Lower leg skin (tissue), 4 donors: ENCODE measurements around the gene CCL24. TPM values are rescaled to one million over a fixed set of nuclear protein-coding genes. Genes with fewer than 3 reads are reported as not detected.

Experiments used
- DNase-seq, 2 donors: peaks; one replicate each; pipeline ENCODE4 v3.0.0-alpha.2; 2019; ENCODE audit warnings: low spot score in 2 of 2
- H3K4me3 ChIP-seq: fragments of 200-600 bp; sonication (generic); 2 replicates; pipeline ENCODE4 v1.5.1; 2017; ENCODE audit warnings: mild to moderate bottlenecking, low read depth; ENCODE audit not compliant: poor library complexity, severe bottlenecking
- POLR2A ChIP-seq, 2 donors: fragments of 450-650 bp; IDR thresholded peaks; one replicate each; pipeline ENCODE4 v1.6.1; 2016 to 2017; ENCODE audit warnings: antibody characterized with exemption in 2 of 2, mild to moderate bottlenecking in 1 of 2, moderate library complexity in 1 of 2
- WGBS, 2 donors: methylation state at CpG; one replicate each; pipeline ENCODE4 v1.1.5; 2018; 5-methylcytosine and 5-hydroxymethylcytosine counted together
- intact Hi-C: fragments of 100-400 bp; cut with DNase I; formaldehyde crosslinking; loops from one replicate; pipeline ENCODE4 v1.15.0; 2023; ENCODE audit warnings: low total_unique reads
- total RNA-seq, 4 donors: library from RNA; depleted of rRNA; stranded (reverse); fragments of >200 nt; gene quantifications; one replicate each; pipeline ENCODE4 v1.1.0, GENCODE V29; 2016
- TF ChIP-seq, protein P1 (sequence below), 3 donors: fragments of 450-650 bp; IDR thresholded peaks; one replicate each; pipeline ENCODE4 v1.5.1; 2016; ENCODE audit warnings: antibody characterized with exemption in 3 of 3, mild to moderate bottlenecking in 3 of 3, moderate library complexity in 2 of 3

Gene CCL24
- total RNA-seq, 4 donors from 2014 or later, result 0.64 to 2.0 (median 0.72) TPM; not detected in 1

DNA sequence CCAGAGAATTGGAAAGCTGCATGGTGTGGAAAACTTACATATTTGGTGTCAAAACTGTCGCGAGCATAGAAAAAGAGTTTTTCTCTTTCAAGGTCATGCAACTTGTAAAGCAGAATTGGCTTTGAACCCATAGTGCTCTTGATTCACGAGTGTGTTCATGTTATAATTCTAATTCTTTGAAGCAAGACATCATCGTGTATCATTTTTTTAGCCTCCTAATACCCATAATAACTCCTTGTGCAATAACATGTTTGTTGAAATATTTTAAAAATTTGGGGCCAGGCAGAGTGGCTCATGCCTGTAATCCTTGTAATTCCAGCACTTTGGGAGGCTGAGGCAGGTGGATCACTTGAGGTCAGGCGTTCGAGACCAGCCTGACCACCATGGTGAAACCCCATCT is 4.2 kb downstream of the CCL24 start:
- intact Hi-C loops, result no loop called here
- H3K4me3 ChIP-seq, result no peak overlapping the region
- 42 to 75% methylated on average over 6 of the region's 6 CpGs for WGBS, 2 donors
- no peak for DNase-seq
- TF ChIP-seq POLR2A (IDR thresholded peaks at IDR 0.05), result no peak
- TF ChIP-seq, protein P1, sequence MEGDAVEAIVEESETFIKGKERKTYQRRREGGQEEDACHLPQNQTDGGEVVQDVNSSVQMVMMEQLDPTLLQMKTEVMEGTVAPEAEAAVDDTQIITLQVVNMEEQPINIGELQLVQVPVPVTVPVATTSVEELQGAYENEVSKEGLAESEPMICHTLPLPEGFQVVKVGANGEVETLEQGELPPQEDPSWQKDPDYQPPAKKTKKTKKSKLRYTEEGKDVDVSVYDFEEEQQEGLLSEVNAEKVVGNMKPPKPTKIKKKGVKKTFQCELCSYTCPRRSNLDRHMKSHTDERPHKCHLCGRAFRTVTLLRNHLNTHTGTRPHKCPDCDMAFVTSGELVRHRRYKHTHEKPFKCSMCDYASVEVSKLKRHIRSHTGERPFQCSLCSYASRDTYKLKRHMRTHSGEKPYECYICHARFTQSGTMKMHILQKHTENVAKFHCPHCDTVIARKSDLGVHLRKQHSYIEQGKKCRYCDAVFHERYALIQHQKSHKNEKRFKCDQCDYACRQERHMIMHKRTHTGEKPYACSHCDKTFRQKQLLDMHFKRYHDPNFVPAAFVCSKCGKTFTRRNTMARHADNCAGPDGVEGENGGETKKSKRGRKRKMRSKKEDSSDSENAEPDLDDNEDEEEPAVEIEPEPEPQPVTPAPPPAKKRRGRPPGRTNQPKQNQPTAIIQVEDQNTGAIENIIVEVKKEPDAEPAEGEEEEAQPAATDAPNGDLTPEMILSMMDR (IDR thresholded peaks at IDR 0.05), result no peak

DNA sequence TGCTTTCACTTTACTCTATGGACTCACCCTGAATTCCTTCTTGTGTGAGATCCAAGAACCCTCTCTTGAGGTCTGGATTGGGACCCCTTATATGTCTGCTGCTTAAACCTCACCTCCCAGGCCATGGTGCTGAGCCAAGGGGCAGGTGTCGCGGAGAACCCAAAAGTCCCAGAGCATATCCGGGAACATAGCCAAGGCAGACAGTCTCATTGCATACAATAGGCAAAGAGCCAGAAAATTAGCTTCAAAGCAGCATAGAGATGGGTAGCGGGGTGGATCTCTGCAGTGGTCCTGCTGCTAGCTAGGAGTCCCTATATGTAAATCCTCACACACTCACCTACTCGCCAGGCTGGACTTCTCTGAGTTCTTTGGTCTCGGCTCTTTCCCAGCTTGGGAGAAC is 5.5 kb downstream of the CCL24 start:
- DNase-seq, result no peak
- TF ChIP-seq, protein P1 (IDR thresholded peaks at IDR 0.05), result no peak
- TF ChIP-seq POLR2A (IDR thresholded peaks at IDR 0.05), result no peak
- WGBS, 2 donors, result 64 to 65% methylated on average over 6 of the region's 6 CpGs
- H3K4me3 ChIP-seq, result no peak overlapping the region
- intact Hi-C loops, result no loop called here

DNA sequence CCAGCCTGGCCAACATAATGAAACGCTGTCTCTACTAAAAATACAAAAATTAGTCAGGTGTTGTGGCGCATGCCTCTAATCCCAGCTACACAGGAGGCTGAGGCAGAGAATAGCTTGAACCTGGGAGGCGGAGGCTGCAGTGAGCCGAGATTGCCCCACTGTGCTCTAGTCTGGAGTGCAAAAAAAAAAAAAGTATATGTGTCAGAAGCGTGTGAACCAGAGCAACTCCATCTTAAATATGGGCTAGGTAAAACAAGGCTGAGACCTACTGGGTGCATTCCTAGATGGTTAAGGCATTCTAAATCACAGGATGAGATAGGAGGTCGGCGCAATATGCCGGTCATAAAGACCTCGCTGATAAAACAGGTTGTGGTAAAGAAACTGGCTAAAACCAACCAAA is 6.2 kb downstream of the CCL24 start:
- no peak for TF ChIP-seq POLR2A (IDR thresholded peaks at IDR 0.05)
- TF ChIP-seq, protein P1 (IDR thresholded peaks at IDR 0.05), result no peak

DNA sequence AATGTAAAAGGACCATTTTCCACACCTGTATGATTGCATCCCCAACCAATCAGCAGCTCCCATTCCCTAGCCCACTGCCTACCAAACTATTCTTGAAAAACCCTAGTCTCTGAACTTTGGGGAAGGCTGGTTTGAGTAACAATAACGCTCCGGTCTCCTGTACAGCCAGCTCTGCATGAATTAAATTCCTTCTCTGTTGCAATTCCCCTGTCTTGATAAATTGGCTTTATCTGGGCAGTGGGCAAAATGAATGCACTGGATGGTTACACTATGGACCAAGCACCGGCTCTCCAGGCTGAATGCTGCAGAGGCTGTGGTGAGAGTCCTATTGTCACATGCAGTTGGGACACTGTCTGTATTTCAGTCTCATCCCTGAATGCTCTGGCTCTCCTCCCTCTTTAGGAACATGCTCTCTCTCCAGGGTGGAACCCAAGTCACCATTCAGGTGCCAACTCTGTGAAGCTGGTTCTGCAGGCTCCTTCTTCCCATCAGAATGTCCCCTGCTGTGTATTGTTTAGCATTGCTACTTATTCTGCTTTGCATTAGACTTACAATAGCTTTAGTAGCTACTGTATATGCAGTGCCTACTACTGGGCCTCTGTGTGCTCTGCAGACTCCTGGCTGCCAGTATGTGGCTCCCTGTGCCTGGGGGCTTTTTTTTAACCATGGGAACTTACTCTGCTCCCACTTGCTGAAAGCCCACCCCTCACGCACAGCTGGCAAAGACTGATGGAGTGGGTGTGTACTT is 6.9 kb downstream of the CCL24 start:
- no peak for DNase-seq
- intact Hi-C loops, result no loop called here
- H3K4me3 ChIP-seq, result no peak overlapping the region
- TF ChIP-seq, protein P1 (IDR thresholded peaks at IDR 0.05), result no peak
- no peak for TF ChIP-seq POLR2A (IDR thresholded peaks at IDR 0.05)
- WGBS, 2 donors, result 94 to 99% methylated on average over 4 of the region's 4 CpGs

More for the DNA sequence above, 6.2 kb downstream of the CCL24 start:
- 82 to 90% methylated on average over 9 of the region's 9 CpGs for WGBS, 2 donors
- H3K4me3 ChIP-seq, result no peak overlapping the region
- intact Hi-C loops, result no loop called here
- no peak for DNase-seq

DNA sequence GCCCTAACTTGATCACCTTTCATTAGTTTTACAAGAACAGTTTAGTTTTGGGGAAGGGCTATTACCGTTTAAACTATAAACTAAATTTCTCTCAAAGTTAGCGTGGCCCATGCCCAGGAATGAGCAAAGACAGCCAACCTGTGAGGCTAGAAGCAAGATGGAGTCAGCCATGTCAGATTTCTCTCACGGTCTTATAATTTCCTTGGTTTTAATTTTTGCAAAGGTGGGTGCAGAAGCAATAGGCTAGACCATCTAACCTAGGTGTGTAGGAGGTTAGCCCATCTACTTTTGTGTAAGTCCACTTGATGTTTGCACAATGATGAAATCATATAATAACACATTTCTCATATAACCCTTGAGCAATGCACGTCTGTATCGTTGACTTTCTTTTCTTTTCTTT is 8.9 kb downstream of the CCL24 start:
- WGBS, 2 donors, result 53 to 69% methylated on average over 5 of the region's 5 CpGs
- intact Hi-C loops, result no loop called here
- TF ChIP-seq POLR2A (IDR thresholded peaks at IDR 0.05), result no peak
- TF ChIP-seq, protein P1 (IDR thresholded peaks at IDR 0.05), result no peak

DNA sequence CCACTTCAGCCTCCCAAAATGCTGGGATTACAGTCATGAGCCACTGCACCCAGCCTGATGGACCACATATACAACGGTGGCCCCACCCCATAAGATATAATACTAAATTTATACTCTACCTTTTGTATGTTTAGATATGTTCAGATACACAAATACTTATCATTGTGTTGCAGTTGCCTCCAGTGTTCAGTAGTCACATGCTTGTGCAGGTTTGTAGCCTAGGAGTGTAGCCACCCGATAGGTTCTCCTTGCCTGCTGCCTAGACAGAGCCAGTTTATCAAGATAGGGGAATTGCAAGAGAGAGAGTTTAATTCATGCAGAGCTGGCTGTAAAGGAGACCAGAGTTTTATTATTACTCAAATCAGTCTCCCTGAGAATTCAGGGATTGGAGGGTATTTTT is 9.6 kb downstream of the CCL24 start:
- TF ChIP-seq POLR2A (IDR thresholded peaks at IDR 0.05), result no peak
- no peak overlapping the region for H3K4me3 ChIP-seq
- WGBS, 2 donors, result 79 to 90% methylated on average over 2 of the region's 2 CpGs
- intact Hi-C loops, result no loop called here
- DNase-seq, result no peak

More for the DNA sequence above, 8.9 kb downstream of the CCL24 start:
- DNase-seq, result no peak
- no peak overlapping the region for H3K4me3 ChIP-seq
